CD4-positive, alpha-beta T cell treated with Interferon gamma for 1 hour (primary cell): ENCODE measurements around the gene SLC10A1.

Experiments
- DNase-seq: peaks from one replicate; pipeline ENCODE4 v3.0.0-alpha.2; 2020

SLC10A1 gene

GRCh38 chr14:69807192-69807591 is 10.2 kb upstream of the SLC10A1 start:
- no peak for DNase-seq

GRCh38 chr14:69804902-69805301 is 7.9 kb upstream of the SLC10A1 start:
- DNase-seq, result no peak

- DNase-seq, result no peak
These were observed 6.7 kb upstream of the SLC10A1 start for GRCh38 chr14:69803753-69804152.

GRCh38 chr14:69798339-69798735 is 1.3 kb upstream of the SLC10A1 start:
- no peak for DNase-seq

GRCh38 chr14:69797573-69798338 is 715 bp upstream of the SLC10A1 start:
- no peak for DNase-seq

GRCh38 chr14:69795691-69796090 is 1.4 kb downstream of the SLC10A1 start:
- DNase-seq, result no peak

- no peak for DNase-seq
These were observed 2.2 kb downstream of the SLC10A1 start for GRCh38 chr14:69794791-69795190.

- DNase-seq, result no peak
These were observed 4.1 kb downstream of the SLC10A1 start for GRCh38 chr14:69792887-69793421.

GRCh38 chr14:69789118-69789640 is 7.9 kb downstream of the SLC10A1 start:
- no peak for DNase-seq

- DNase-seq, result no peak
These were observed 10.4 kb downstream of the SLC10A1 start for GRCh38 chr14:69786603-69787002.

GRCh38 chr14:69784942-69785341 is 12.1 kb downstream of the SLC10A1 start:
- DNase-seq, result no peak

- no peak for DNase-seq
These were observed 16.1 kb downstream of the SLC10A1 start for GRCh38 chr14:69780952-69781351.

GRCh38 chr14:69780092-69780491 is 16.9 kb downstream of the SLC10A1 start:
- DNase-seq, result no peak

- no peak for DNase-seq
These were observed 18.0 kb downstream of the SLC10A1 start for GRCh38 chr14:69779088-69779487.

- no peak for DNase-seq
These were observed 20.1 kb downstream of the SLC10A1 start for GRCh38 chr14:69776875-69777453.

GRCh38 chr14:69775012-69775411 is 22.0 kb downstream of the SLC10A1 start:
- no peak for DNase-seq

- DNase-seq, result no peak
These were observed 23.3 kb downstream of the SLC10A1 start for GRCh38 chr14:69773571-69774276.

GRCh38 chr14:69772082-69773017 is 24.7 kb downstream of the SLC10A1 start:
- no peak for DNase-seq

- no peak for DNase-seq
These were observed 25.9 kb downstream of the SLC10A1 start for GRCh38 chr14:69771136-69771535.

GRCh38 chr14:69770559-69770958 is 26.5 kb downstream of the SLC10A1 start:
- no peak for DNase-seq

GRCh38 chr14:69769623-69770022 is 27.4 kb downstream of the SLC10A1 start:
- DNase-seq, result no peak

GRCh38 chr14:69768873-69769272 is 28.2 kb downstream of the SLC10A1 start:
- no peak for DNase-seq
